ENCODE measurements around the gene TLK1. TPM values are rescaled to one million over a fixed set of nuclear protein-coding genes. Genes with fewer than 3 reads are reported as not detected.

TLK1 gene
- total RNA-seq, 6 experiments from 2014 or later = 18.4 to 40.2 (median 29.0) TPM

Other genes starting within 250 kb of the TLK1 start
- gene GORASP2, start 231.6 kb downstream of the TLK1 start, total RNA-seq = 10 to 100 TPM; 32.8 to 47.6 (median 37.6) TPM

Measured in right lobe of liver (tissue), 5 donors.